HPDE6-E6E7 (cell line): ENCODE measurements around the gene RERE.
A peak's percentile ranks its signal among the peaks of the same experiment; 100 is the strongest.

Source experiments
- DNase-seq: peaks from one replicate; pipeline ENCODE4 v3.0.0; 2011; ENCODE audit warnings: missing footprints; ENCODE audit errors: extremely low spot score

Gene RERE

DNA sequence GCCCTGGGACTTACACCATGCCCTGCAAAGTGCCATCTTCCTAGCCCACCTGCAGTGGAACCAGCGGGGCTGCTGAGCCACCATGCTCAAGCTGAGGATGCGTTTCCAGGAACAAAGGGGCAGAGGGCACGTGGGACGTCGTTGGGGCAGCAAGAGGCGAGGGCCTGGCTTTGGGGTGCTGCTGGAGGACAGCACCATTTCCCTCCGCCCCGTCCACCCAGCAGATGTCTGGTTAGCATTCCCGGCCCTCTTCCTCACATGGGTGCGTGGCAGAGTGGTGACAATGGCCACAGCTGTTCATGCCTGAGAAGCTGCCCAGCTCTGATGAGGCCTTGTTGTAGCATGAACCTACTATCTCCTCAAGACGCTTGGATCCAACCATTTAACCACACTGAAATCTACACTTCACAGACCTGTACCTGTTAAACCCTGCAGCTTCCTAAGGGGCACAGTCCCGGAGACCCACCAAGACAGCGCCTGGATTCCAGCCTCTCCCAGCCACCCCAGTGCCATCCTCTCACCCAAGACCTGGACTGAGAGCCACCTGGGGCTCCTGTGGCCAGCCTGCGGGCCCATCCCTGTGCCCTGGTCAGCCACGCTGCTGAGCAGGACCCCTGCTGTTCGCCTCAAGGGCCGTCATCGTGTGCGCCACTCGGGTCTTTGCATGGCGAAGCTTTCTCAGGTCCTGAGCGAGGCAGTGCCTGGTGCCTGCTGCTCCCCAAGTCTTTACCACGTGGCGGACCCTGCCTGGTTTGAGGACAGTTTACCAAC lies 466.3 kb downstream of the RERE start:
- no peak for DNase-seq

DNA sequence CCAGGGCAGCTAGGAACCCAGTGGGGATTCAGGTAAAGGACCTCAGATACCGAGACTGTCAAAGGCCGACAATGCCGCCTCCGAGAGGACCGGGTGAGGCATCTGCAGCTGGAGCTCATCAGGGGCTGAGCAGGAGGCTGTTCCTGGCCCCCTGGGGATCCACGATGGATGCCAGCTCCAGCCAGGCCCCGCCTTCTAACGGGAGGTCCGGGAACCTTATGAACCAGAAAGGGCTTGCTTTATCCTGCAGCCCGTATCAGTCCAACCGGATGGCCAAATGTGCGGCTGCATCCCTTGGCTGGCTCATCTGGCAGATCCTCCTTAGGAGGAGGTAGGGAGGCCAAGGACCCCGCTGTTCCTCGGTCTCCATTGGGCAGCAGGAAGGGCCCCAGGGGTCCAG lies 467.5 kb downstream of the RERE start:
- no peak for DNase-seq

DNA sequence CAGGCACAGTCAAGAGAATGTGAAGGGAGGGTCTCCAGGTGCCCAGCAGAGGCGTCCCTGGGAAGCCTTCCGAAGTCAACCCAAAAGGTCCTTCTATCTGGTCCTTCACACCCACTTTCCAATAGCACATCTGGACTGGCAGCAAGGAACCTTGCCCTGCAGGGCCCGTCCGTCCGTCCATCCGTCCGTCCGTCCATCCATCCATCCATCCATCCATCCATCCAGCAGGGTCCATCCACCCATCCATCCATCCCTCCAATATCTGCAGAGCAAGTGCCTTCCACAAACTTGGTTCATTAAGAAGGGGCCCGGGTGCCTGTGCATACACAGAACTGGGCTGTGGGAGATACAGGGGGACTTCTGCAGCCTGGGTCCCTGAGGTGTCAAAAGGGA lies 468.0 kb downstream of the RERE start:
- no peak for DNase-seq

DNA sequence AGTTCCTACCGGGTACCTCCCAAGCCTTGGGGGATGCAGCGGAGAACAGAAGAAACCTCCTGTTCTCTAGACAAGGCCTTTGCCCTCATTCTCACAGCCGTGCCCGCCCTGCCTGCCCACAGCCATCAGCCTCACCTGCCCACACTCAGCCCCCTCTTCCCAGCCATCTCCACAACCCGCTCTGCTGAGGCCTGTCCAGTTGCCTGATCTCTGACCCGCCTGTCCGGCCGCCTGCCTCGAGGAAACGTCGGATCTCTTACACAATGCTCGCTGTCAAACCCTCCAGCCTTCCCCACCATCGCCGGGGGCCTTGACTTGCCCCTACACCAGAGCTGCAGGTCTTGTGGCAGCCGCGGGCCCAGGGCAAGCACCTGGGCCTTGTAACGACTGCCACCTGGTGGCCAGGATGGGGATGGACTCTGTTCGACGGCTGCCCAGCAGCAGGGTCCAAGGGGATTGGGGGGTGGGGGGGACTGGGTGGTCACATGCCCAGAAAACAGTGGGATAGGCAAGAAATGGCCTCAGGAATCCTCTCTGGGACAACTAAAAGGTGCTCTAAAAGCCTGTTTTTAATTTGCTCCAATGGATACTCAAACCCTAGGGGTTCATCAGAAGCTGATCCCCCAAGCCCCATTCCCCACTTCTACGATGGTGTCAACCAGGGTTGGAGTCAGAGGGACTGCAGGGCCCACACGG lies 468.5 kb downstream of the RERE start:
- peak; percentile 60 for DNase-seq

DNA sequence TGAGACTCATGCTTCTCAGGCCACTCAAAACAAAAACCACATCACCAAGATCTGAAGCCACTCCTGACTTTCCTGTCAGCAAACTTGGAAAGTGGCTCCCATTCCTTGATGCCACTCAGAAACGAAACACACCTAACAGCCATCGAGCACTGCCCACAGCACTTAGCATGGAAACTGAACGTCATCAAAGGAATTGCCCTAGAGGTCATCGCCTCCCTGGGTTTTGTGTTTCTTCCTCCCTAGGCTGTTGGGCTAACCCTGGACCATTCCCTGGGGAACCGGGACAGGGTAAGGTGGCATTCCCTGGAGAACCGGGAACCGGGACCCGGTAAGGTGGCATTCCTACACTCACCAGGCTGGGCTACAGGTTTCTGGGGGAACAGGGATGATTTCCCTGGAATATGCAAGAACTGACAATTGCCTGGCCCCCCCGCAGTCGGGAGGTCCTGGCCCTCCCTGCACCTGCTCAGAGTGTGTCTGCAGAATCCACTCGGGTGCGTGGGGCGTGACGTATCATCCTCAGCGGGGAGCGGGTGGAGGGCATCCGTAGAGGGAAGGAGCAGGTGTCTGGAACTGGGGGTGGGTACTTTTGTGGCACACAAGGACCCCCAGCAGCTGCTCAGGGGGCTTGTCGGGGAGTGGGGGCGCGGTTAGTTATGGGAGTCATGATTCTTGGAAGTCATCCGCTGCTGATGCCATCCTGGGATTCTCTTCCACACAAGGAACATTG lies 469.2 kb downstream of the RERE start:
- DNase-seq, result no peak

DNA sequence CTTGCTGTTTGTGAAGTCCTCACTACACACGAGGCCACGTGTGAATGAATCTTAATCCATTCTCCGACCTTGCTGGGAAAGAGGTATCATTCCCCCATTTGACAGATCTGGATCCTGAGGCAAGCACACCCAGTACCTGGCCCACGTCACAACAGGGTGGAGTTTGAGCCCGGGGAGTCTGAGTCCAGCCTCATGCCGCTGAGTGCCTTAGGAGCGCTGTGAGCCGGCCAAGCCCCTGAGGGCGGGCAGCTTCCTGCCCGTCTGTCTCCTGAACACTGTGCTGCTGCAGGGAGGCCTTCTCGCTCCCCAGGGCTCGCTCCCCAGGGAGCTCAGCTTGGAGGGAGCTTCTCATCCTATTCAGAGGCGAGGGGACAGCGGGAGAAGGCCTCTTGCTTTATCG lies 469.8 kb downstream of the RERE start:
- no peak for DNase-seq

DNA sequence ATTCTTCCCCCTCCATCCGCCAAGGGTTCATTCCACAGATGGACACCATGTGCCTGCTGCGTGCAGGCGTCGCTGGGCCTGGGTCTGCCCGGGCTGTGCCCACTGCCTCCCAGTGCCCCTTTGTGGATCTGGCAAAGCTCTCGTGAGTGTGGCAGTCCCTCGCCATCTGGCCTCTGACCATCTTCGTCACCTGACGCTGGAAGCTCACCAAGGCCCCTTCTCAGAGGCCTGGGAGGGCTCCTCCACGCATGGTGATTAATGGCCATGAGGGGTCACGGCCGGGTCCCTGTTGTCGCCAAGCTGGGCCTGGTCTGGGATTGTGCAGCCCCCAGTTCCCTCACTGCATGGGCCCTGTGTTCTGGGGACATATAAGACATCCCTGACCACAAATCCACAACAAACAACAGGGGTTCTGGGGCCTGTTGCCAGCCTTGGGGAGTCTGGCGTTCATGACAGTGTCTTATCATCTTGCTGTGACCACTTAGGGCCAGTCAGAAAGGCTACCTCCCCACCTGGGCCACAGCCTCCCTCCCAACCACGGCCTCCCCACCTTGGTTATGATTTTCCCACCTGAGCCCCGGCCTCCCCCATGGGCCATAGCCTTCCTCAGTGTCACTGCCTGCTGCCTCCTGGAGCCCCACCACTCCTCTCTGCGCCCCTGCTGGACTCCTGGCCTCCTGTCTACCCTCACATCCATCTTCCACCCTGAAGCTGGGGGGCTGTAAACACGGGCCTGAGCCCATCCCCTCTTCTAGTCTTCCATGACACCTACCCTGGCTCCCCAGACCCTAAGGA lies 471.6 kb downstream of the RERE start:
- no peak for DNase-seq

DNA sequence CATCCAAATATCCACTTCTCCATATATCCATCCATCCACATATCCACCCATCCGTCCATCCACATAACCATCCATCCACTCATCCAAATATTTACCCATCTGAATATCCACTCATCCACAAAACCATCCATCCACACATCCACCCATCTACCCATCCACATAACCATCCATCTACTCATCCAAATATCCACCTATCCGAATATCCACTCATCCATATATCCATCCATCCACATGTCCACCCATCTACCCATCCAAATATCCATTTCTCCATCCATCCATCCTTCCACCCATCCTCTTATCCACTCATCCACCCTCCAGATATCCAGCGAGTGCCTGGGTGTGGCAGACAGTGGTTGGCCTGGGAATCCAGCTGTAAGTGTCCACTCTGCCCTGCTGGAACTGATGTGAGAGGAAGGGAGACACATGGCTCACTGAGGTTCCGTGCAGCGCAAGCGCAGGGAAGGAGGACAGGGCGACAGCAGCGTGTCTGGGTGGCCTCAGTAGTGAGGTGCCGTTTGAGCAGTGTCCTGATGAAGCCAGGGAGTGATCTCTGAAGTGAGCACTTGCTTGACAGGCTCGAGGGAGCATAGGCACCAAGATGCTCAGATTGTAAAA lies 472.4 kb downstream of the RERE start:
- no peak for DNase-seq

DNA sequence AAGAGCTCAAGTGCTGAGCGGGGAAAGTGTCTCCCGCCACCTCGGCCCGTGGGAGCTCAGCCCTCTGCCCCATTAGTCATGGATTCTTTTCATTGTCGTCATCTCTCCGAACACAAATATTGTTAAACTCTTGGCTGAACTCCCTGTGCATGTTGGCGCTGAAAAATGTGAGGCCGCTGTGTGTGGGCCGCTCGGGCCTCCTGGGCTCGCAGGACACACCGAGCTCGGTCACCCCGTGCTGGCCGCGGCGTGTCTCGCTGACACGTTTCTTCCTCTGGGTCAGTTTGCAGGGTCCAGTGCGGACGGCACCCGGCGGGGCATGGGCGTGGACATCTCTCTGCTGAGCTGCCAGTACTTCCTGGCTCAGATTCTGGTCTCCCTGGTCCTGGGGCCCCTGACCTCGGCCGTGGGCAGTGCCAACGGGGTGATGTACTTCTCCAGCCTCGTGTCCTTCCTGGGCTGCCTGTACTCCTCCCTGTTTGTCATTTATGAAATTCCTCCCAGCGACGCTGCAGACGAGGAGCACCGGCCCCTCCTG lies 473.9 kb downstream of the RERE start:
- peak; percentile 79 for DNase-seq

DNA sequence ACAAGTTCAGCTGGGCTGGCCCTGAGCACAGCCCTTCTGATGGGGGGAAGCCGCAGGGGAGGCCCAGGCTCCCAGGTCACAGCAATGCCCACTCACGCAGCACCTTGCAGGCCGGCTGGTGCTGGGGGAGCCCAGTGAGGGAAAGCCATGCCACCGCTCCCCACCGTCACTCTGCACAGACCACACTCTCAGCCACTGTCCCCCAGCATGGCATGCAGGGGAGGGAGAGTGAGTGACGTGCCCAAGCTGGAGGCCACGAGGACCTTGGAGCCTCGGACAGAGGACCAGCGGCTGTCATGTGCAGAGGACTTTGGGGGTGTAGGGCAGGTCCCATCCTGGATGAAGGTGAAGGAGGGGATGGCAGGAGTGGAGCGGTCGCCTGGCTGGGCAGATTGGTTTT lies 474.4 kb downstream of the RERE start:
- no peak for DNase-seq

DNA sequence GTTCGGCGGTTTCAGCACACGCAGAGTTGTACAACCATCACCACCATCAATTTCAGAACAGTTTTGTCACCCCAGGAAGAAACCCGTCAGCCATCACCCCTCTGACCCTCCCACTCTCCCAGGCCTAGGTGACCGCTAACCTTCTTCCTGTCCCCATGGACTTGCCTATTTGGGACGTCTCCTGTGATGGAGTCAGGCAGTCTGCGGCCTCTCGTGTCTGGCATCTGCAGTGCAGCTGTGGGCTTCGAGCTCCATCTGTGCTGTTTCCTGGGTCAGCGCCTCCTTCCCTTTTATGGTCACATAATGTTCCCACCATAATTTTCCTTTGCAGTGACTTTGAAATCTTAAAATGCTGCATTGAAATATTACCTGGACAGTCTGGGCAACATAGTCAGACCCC lies 475.1 kb downstream of the RERE start:
- DNase-seq, result no peak

DNA sequence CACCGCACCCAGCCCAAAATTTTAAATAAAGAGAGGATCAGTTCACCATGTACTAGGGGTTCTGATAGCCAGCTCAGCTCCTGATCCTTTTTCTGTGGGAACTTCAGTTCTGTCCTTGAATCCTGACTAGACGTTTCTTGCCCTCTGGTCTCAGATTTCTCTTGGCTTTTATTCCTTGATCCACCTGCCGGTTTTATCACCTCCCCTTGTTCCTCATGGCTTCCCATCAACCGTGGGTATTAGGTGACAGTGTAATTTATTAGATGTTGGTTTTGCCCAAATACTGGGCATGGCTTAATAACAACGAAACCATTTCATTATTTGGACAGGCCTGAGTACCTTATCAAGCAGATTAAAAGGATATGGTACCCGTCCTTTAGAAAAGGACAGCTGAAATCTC lies 477.0 kb downstream of the RERE start:
- no peak for DNase-seq

DNA sequence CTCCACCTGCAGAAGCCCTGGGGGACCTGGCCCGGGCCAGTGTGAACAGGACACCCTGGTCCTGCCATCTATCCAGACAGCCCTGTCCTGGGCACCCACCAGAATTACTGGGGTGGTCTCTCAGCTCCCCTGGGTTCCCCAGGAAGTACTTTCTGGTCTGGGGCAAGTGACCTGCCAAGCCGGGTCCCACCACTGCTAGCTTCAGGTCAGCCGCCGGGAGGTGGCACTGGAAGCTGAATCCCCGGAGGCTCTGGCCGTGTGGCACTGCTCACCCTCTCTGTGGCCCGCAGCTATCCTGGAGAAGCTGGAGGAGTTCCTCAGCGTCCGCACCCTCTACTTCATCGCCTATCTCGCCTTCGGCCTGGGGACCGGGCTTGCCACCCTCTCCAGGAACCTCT lies 478.2 kb downstream of the RERE start:
- no peak for DNase-seq

DNA sequence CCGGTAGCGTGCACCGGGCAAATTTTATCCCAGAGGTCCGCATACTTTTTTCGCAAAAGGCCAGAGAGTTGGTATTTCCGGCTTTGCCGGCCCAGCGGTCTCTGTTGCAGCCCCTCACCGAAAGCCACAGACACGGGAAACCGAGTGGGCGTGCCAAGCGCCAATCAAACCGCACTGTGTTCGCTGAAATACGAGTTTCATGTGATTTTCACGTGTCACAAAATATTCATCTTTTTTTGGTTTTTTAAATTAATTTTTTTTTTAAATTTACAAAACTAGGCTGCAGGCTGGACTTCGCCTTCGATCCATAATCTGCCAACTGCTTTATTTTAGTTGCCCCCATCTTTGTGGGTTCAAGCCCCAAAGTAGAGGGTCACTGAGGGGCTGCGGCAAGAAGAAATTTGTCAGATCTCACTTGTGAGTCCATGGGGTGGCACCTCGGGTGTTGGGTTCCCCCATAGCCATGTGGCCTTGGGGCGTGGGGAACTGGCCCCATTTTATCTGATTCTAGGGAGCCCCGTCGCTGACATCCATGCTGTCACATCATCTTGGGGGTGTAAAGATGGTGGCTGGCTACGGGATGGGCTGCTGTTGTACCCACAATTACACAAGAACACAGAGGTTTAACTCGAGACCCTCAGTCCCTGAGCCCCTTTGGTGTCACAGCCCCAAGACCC lies 478.8 kb downstream of the RERE start:
- no peak for DNase-seq

DNA sequence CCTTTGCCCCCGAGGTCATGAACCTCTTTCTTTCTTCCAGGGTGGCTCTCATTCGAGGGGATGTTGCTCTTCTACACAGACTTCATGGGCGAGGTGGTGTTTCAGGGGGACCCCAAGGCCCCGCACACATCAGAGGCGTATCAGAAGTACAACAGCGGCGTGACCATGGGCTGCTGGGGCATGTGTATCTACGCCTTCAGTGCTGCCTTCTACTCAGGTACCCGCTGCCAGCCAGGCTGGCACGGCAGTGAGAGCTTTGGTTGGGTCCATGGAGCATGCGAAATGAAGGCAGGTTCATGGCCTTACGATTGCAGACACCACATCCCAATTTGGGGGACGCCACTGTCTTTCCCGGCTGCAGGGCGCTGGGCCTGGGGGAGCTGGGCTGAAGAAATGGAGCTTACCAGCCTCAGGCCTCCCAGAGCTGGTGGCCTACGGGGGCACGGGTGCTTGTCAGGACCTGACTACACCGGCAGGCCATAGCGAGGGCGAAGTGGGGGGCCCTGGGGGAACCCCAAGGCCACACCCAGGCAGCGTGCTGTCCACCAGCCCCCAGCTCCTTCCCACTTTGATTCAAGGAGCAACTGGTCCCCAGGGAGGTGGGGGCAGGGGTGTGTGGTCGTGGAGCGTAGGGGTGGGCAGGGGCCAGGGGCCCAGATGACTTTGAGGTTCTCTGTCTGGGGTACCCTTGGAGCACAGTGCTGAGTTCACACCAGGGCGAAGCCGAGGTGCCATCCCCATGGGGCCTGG lies 479.5 kb downstream of the RERE start:
- DNase-seq, result no peak

DNA sequence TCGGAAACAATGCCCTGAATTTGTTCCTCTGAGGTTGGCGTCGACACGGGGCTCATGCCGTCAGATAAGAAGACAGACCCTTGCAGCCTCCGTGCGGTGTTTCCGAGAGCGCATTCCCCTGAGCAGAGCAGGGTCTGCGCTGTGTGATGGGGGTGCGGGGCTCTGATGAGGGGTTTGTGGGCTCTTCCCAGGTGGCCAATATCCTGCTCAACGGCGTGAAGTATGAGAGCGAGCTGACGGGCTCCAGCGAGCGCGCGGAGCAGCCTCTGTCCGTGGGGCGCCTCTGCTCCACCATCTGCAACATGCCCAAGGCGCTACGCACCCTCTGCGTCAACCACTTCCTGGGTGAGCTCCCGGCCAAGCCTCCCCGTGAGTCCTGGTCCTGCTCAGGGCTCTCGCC lies 482.2 kb downstream of the RERE start:
- DNase-seq, result no peak

DNA sequence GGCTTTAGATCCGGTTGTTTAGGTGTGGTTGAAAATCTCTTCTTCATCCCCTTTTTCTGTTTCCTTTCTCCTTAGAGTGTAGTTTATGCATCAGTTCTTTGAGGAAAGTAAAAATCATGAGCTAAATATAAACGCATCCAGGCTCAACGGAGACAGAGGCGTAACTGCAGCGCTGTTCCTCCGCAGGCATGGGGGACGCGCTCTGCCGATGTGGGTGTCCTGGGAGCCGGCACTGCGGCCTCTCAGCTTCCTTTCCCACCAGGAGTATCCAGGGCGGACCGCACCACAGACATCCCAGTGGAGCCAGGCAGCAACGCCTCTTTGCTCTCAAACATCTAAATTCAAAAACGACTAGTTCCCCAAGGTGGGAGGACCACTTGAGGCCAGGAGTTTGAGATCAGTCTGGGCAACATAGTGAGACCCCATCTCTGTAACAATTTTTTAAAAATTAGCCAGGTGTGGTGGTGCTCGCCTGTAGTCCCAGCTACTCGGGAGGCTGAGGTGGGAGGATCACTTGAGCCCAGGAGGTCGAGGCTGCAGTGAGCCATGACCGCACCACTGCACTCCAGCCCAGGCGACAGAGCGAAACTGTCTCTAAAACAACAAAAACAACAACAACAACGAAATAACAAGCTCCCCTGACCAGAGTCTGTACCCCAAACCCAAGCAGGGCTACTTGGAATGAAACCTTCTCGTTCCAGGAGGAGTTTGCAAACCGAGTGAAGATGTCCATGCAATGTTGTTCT lies 483.2 kb downstream of the RERE start:
- DNase-seq, result no peak

DNA sequence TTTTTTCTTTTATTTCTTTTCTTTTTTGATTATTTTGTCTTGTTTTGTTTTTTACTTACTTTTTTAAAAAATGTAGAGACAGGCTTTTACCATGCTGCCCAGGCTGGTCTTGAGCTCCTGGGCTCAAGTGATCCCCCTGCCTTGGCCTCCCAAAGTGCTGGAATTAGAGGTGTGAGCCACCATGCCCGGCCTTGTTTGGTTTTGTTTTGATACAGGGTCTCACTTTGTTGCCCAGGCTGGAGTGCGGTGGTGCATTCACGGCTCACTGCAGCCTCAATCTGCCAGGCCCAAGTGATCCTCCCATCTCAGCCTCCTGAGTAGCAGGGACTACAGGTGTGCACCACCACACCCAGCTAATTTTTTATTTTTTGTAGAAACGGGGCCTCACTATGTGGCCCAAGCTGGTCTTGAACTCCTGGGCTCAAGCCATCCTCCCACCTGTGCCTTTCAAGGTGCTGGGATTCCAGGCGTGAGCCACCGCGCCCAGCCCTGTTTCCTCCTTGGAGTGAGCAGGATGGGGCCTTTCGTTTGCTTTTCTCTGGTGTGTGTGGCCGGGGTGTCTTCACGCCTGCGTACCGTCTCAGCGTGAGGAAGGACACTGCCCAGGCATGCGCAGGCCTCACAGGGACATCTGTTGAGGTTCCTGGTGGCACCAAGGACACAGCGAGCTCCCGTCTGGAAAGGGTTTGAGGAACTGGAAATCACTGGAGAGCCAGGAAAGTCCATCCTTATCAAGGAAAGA lies 484.0 kb downstream of the RERE start:
- DNase-seq, result no peak

DNA sequence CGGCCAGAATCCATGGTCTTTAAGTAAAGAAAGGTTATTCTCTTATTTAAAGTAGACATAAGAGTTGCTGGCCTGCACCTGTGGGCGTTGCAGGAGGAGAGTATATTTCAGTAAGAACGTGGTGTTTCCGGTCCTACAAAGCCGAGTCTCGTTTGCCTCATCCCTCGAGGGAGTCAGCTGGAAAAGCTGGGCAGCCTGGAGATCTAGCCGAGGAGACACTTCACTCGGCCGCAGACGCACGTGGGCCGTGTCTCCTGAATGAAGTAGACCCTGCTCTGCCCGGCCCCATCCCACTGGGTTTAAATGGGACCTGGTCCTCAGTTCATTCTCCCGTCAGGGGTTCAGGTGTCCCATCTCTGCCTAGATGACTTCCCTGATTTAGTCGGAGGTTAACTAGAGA lies 484.6 kb downstream of the RERE start:
- no peak for DNase-seq
